Testis (tissue), 3 donors: Measurements from ENCODE around the gene NUP205. TPM values are rescaled to one million over a fixed set of nuclear protein-coding genes. Genes with fewer than 3 reads are reported as not detected.

ENCODE experiments used
- DNase-seq: peaks from one replicate; pipeline ENCODE4 v3.0.0-alpha.2; 2019
- H3K27ac ChIP-seq, 2 donors: fragments of 200-600 bp; sonication (generic); one replicate each; pipeline ENCODE4 v1.5.1; 2019
- H3K27me3 ChIP-seq: fragments of 200-600 bp; sonication (generic); one replicate; pipeline ENCODE4 v1.5.1; 2019
- H3K36me3 ChIP-seq: fragments of 200-600 bp; sonication (generic); one replicate; pipeline ENCODE4 v1.5.1; 2017; ENCODE audit warnings: low read depth; ENCODE audit errors: missing control alignments
- H3K4me1 ChIP-seq: fragments of 200-600 bp; sonication (generic); one replicate; pipeline ENCODE4 v1.5.1; 2019
- H3K4me3 ChIP-seq, 2 donors: fragments of 200-600 bp; sonication (generic); one replicate each; pipeline ENCODE4 v1.5.1; 2017 to 2019
- H3K9me3 ChIP-seq: fragments of 200-600 bp; sonication (generic); one replicate; pipeline ENCODE4 v1.5.1; 2017
- POLR2A ChIP-seq: fragments of 450-650 bp; IDR thresholded peaks from one replicate; pipeline ENCODE4 v1.6.1; 2017; ENCODE audit warnings: antibody characterized with exemption, mild to moderate bottlenecking, moderate library complexity
- WGBS, 2 donors: methylation state at CpG; one replicate each; pipeline ENCODE4 v1.1.5; 2018; 5-methylcytosine and 5-hydroxymethylcytosine counted together
- intact Hi-C: fragments of 100-400 bp; cut with DNase I; formaldehyde crosslinking; loops from one replicate; pipeline ENCODE4 v1.15.1; 2023; ENCODE audit warnings: low total_unique reads
- polyA plus RNA-seq: library from polyadenylated mRNA; stranded (reverse); fragments of 350-450 nt; fragmentation: Illumina TruSeq; extraction: RNeasy Lipid Tissue Mini Kit (QIAGEN cat#74804); gene quantifications from one replicate; pipeline ENCODE4 v1.2.3, GENCODE V29; 2014; ENCODE audit warnings: low read depth, low replicate concordance; ENCODE audit not compliant: insufficient read depth
- total RNA-seq, 2 donors: library from RNA; depleted of rRNA; stranded (reverse); fragments of >200 nt; gene quantifications; one replicate each; pipeline ENCODE4 v1.2.3, GENCODE V29; 2016
- TF ChIP-seq, protein P1 (sequence below), 3 experiments: fragments of 450-650 bp in 2 of 3; fragments of 200-600 bp in 1 of 3; sonication (generic) in 1 of 3; IDR thresholded peaks; one replicate each; pipeline ENCODE4 v1.5.1; 2016 to 2019; ENCODE audit warnings: antibody characterized with exemption in 3 of 3, mild to moderate bottlenecking in 2 of 3, moderate library complexity in 1 of 3

NUP205 gene
- total and polyA plus RNA-seq, 3 donors from 2014 or later: 47.8 to 77.2 (median 73.6) TPM

DNA sequence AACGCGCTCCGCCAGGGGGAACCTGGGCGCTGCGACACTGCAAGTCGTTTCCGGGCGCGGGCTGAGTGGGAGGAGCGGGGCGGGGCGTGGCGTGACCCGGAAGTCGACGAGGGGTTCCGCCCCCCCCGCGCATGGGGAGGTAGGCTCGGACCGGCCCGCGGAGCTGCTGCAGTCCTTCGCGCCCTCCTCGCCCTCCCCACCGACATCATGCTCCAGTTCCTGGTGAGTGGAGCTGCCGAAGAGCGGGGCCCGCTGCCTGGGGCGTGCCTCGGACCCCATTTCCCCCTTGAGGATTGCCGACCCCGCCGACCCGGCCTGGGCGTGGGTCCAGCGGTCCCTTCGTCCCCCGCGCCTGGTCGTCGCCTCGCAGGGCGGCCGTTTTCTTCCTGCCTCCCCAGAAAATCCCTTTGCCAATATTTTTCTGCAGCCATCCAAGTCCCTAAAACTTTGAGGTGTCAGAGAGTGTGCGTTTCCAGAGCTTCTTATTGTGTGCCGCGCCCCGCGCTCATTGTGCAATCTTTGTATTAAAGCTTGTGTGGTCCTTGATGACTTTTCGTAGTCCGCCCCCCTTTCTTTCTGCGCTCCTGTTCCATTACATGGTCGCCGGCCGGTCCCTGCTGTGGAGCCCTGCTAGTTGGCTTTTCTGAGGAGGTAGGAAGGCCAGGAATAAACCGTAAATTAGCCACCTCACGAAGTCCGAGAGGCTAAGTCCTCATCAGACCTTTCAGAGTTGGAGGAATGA is 104.8 kb downstream of the NUP205 start, which contains the start of gene STMP1:
STMP1 (plus strand) TSS at position 142 of the 742 bp plus-strand sequence.
- peaks cover 11% of the 10 kb centered on the region for H3K4me1 ChIP-seq
- no peaks in the 10 kb centered on the region for H3K27me3 ChIP-seq
- intact Hi-C loops: loop anchor here (10.0 kb wide), 1 partner anchor 132 kb away; no protein-coding TSS in a partner anchor
- H3K4me3 ChIP-seq: peak within 1 kb of the TSS; percentile 76 to 85
- peak; percentile 97 for DNase-seq
- peak; percentile 63 for TF ChIP-seq POLR2A
- TF ChIP-seq, protein P1, sequence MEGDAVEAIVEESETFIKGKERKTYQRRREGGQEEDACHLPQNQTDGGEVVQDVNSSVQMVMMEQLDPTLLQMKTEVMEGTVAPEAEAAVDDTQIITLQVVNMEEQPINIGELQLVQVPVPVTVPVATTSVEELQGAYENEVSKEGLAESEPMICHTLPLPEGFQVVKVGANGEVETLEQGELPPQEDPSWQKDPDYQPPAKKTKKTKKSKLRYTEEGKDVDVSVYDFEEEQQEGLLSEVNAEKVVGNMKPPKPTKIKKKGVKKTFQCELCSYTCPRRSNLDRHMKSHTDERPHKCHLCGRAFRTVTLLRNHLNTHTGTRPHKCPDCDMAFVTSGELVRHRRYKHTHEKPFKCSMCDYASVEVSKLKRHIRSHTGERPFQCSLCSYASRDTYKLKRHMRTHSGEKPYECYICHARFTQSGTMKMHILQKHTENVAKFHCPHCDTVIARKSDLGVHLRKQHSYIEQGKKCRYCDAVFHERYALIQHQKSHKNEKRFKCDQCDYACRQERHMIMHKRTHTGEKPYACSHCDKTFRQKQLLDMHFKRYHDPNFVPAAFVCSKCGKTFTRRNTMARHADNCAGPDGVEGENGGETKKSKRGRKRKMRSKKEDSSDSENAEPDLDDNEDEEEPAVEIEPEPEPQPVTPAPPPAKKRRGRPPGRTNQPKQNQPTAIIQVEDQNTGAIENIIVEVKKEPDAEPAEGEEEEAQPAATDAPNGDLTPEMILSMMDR (IDR thresholded peaks at IDR 0.05): peak; percentile 90 to 96 (median 93)
- no peaks in the 10 kb centered on the region for H3K36me3 ChIP-seq
- no peaks in the 10 kb centered on the region for H3K9me3 ChIP-seq
- H3K27ac ChIP-seq: peak within 1 kb of the TSS; percentile 77 to 95
- 1% methylated on average over 16 to 52 of the region's 60 CpGs for WGBS, 2 donors

- Histone ChIP-seq H3K4me1 (peaks cover 11% of the 10 kb centered on the region), H3K36me3 (no peaks in the 10 kb centered on the region), H3K9me3 (no peaks in the 10 kb centered on the region), H3K27me3 (no peaks in the 10 kb centered on the region), H3K4me3 (no peak overlapping the region), H3K27ac (peak overlapping the region; percentile 25 to 77)
- WGBS, 2 donors: 74 to 81% methylated on average over 3 of the region's 3 CpGs
- TF ChIP-seq, protein P1 (IDR thresholded peaks at IDR 0.05): no peak
- TF ChIP-seq POLR2A: no peak
- intact Hi-C loops: loop anchor here (10.0 kb wide), 1 partner anchor 131 kb away; no protein-coding TSS in a partner anchor
- DNase-seq: no peak
Observed at GRCh38 chr7:135664046-135664589, 106.4 kb downstream of the NUP205 start.

DNA sequence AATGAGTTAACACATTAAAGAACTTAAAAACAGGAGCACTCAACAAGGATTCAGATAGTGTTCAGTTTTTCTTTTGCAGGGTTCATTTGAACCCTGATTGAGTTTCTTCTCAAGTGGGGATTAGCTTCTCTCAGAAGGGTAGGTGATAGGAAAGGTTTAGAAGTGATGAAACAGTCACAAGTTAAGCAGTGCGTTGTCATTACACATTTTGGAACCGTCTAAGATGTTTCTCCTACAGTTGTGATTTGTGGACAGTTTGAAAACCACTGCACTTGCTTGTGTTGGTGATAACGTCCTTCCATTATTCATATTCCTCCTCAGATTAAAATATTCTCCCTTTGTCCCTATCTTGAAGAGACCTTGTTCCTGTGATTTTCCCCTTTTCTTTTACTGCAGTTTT is 107.3 kb downstream of the NUP205 start:
- WGBS, 2 donors: 64 to 65% methylated on average over 3 of the region's 3 CpGs

GRCh38 chr7:135666156-135666555 is 108.4 kb downstream of the NUP205 start:
- intact Hi-C loops: loop anchor here (10.0 kb wide), 1 partner anchor 129 kb away; no protein-coding TSS in a partner anchor
- WGBS, 2 donors: 94 to 95% methylated on average over 11 of the region's 11 CpGs
- Histone ChIP-seq H3K27ac (no peak overlapping the region), H3K27me3 (no peaks in the 10 kb centered on the region), H3K4me1 (peaks cover 11% of the 10 kb centered on the region), H3K36me3 (no peaks in the 10 kb centered on the region), H3K9me3 (no peaks in the 10 kb centered on the region), H3K4me3 (no peak overlapping the region)
- TF ChIP-seq POLR2A: no peak
- TF ChIP-seq, protein P1 (IDR thresholded peaks at IDR 0.05): no peak
- no peak for DNase-seq

More for the DNA sequence above, 107.3 kb downstream of the NUP205 start:
- intact Hi-C loops: loop anchor here (10.0 kb wide), 1 partner anchor 130 kb away; no protein-coding TSS in a partner anchor
- Histone ChIP-seq H3K4me3 (no peak overlapping the region), H3K9me3 (no peaks in the 10 kb centered on the region), H3K27ac (no peak overlapping the region), H3K27me3 (no peaks in the 10 kb centered on the region), H3K36me3 (no peaks in the 10 kb centered on the region), H3K4me1 (peaks cover 11% of the 10 kb centered on the region)
- no peak for TF ChIP-seq POLR2A
- TF ChIP-seq, protein P1 (IDR thresholded peaks at IDR 0.05): no peak
- no peak for DNase-seq
